GM18861 (cell line): ENCODE results near the gene SLC13A2.

Experiments used
- ATAC-seq: cut with Tn5 transposase; IDR thresholded peaks from one replicate; pipeline ENCODE4 v1.9.1; 2021; ENCODE audit not compliant: unreplicated experiment

The SLC13A2 gene

DNA sequence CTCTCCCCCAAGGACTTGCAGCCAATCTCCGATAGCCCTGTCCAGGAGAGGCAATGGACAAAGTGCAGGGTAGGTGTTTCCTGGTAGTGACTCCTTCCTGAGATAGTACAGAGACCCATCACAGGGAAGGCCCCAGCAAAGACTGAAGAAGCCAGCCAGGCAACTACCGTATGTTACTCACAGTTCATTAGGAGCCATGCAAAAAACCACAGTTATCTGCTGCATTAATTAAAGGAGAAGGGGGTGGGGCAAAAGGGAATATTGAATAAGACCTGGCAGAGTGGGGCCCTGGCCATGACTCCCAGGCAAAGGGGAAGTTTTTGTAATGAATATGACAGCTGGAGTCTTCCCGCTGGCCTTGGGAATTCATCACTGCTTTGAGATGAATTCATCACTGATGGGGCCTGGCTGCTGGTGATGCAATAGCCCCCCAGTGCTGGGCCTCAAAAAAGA, 2.5 kb upstream of the SLC13A2 start:
- no peak for ATAC-seq

- no peak for ATAC-seq
Observed at GRCh38 chr17:28471531-28472342, 1.7 kb upstream of the SLC13A2 start.

DNA sequence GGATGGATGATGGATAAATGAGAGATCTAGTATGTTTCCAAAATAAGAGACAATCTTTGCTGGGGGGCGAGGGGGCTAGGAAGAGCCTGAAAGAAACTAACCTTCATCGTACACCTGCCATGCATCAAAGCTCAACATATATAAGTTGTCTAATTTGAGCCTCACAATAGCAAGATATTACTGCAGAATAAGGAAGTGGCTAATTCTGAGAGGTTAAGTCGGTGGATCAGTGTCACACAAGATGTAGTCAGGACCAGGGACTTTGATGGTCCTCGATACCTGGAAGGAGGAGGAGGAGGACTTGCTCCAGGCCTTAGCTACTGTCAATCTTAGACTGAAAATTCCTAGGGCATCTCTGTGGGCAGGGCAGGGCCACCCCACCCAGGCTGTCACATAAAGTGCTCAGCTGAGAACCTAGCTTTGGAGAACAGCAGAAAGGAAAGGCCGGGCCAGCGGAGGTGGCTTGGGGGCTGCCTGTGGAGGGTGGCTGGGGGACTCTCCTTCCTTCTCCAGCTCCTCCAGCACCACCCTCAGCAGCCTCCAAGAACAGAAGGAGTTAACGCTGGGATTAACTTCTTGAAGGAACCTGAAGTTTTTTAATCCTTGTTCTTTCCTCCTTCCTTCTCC, 460 bp upstream of the SLC13A2 start:
- ATAC-seq, result no peak

DNA sequence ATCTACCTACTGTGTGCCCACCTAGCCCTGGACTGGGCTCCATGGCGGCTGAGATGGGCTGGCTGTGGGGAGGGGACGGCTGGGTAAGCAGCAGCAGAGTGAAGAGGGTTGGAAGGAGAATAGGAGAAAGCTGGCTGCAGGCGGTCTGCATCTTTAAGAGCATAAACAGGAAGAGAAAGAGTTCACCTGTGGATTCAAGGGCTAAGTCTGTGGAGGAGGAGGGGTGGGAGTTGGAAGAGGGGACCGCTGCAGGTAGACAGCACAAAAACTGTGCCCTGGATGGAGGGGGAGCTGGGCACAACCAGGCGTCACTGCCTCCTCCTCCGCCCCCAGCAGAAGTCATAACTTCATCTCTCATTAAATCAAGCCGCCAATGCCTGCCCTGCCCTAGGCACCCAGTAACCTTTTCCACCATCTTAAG, 677 bp downstream of the SLC13A2 start:
- no peak for ATAC-seq

DNA sequence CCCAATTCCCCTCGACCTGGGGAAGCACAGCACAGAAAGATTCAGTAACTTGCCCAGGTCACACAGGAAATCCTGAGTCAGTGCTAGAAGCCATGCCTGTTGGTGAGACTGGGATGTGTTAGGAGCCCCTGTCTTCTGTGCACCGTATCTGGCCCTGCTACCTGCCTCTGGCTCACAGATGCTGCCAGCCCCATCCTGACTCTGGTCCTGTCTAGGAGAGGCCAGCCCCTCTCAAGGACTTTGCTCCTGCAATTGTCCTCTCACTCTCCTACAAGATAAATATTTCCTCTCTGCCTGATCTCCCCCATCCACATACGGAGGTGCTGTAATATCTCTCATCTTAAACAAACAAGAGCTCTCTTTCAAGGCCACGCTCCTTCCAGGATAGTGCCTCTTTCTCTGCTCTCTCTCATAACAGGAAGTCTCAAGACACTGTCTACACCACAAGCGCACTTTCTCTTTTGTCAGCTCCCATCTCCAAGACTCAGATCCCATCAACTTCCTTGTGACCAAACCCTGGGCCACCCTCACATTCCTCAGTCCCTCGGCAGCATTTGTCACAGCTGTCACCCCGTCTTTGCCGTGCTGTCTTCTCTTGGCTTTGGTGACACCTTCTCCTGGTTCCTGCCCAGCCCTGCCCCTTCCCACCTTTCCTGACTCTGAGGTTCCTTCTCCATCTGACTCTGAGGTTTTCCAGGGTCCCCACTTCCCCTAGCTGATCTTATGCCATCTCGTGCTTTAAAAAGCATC, 1.9 kb downstream of the SLC13A2 start:
- ATAC-seq, result no peak

DNA sequence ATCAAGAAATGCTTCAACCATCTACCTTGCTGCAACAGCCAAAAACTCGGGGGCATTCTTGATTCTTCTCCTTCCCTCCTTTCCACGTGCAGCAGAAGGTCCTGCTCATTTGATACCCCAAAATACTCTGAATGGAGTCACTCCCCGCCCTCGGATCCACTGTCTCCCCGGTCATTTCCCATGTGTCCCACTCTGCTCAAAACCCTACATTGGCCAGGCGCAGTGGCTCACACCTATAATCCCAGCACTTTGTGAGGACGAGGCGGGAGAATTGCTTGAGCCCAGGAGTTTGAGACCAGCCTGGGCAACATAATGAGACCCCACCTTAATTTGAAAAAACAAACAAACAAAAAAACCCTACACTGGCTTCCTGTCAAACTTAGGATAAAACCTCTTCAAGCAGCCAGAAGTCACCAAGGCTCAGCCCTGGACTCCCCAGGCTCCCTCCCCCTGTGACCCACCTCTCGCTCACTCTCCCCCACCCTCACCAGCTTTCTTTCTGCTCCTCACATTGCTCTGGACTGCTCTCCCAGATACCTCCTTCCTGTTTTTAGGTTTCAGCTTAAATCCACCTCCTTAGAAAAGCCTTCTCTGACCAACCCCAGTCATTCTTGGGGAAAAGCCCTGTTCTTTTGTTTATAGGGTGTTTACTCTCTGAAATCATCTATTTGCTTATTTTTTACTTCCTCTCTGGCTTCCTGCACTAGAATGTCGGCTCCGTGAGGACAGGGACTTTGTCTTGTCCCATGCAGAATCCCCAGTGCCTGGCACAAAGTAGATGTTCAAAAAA, 2.8 kb downstream of the SLC13A2 start:
- no peak for ATAC-seq

DNA sequence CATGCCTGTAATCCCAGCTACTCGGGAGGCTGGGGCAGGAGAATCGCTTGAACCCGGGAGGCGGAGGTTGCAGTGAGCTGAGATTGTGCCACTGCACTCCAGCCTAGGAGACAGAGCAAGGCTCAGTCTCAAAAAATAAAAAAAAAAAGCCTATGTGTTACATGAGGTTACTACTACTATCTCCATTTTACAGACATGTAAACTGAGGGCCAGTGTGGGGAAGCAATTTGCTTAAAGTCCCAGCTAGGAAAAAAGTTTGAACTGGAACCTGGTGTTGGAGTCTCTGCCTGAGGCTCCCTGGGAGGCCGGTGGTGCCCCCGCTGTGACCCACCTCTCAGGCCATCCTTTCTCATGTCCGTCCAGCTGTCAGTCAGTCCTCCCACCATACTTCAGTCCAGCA, 4.5 kb downstream of the SLC13A2 start:
- ATAC-seq, result no peak

- no peak for ATAC-seq
Observed at GRCh38 chr17:28478712-28479615, 5.5 kb downstream of the SLC13A2 start.

DNA sequence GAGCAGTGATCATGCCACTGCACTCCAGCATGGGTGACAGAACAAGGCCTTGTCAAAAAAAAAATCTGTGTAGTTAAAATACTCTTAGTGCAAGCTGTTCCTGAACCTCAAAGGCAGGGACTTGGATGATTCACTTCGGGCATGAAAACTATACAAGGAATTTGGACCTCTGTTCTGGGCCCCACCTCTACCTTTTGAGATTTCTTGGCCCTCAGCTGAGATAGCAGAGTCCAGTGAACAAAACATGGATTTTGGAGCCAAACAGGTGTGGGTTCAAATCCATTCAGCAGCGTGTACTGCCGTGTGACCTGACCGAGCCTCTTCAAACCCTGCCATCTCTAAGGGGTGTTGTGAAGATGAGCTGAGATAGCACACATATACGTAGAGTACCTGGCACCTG, 6.8 kb downstream of the SLC13A2 start:
- no peak for ATAC-seq

DNA sequence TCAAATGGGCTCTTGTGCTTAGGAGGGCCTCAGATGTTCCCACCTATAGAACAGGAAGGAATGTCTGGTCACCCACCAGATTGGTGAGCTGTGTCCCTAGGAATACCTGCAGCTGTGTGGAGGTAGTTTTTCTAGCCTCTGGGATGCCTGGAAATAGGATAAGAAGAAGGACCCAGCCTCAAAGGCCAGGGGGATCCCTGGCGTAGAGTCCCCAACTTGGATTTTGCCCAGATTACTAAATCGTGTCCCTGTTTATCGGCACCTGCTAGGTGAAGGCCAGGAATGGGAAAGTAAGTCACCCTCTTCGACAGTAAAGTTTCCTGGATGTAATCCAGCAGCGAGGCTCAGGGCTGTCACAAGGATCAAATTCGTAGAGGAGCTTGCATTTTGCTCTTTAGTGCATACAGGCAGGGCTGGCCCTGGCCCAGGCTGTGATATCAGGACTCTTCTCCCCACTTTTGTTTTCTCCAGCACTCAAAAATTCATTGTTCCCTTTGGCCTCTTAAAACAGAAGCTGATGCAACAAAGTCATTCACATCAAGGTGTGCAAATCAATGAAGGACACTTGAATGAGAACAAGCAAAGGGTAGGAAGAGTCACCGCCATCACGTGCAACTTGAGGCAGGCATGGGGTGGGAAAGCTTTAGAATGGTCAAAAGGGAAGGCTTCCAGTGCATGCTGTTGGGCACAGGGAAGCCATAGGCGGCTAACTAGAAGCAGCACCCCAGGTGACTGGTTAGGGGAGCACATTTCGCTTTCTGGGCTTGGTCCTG, 7.5 kb downstream of the SLC13A2 start:
- ATAC-seq, result no peak

DNA sequence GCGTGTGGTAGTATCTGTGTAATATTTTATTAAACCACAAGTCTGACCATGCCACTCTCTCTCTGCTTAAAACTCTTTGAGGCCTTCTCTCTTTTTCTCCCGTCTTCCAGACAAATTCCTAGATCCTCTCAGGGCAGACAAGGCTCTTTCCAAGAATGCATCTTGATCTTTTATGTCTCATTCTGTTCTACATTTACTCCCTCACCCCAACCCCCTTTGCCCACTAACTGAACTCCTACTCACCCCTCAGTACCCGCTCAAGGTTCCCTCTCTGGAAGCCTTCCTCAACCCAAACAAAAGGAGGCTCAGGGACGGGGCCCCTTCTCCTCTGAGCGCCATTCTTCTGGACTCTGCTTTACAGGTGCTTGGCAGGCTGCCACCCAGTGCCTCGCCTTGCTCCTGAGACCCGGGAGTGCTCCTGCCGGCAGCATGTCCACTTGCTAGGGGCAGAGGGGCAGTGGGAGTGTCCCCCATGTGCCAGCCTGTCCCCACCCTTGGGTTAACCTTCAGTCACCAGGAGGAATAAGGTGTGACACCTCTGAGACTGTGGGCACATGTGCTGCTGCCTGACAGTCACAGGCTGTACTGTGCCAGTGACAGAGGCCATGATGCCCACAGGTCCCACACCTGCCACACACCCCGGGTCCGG, 9.2 kb downstream of the SLC13A2 start:
- ATAC-seq, result no peak

DNA sequence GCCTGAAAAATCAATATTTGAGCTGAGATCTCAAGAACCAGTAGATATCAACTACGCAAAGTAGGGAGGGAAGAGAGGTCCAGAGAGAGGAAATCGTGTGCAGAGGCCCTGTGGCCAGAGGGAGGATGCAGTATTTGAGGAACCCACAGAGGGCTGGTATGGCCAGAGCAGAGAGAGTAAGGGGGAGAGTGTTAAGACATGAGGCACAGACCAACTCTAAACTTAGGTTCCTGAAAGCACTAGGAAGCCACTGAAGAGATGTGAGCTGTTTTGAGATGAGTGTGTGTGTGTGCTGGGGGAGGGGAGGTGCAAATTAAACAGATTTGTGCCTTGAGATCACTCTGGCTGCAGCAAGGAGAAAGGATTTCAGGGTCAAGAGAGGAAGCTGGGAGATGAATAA, 10.9 kb downstream of the SLC13A2 start:
- ATAC-seq, result peak; percentile 80

DNA sequence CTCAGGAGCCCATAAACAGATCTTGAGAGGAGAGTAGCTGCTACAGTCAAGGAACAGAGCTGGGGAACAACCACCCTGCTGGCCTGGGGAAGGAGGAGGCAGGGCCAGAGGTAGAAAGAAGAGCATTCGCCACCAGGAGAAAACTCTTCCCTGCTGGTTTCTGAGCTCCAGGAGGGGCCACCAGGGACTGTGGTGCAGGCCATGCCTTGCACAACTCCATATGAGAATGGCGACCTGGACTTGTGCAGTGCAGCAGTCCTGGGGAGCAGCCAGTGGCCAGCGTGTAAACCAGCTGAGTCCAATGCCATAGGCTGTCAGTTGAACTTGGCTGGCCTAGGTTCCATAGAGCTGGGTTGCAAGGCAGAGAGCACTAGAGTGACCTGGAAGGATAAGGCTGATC, 11.6 kb downstream of the SLC13A2 start:
- ATAC-seq, result no peak

DNA sequence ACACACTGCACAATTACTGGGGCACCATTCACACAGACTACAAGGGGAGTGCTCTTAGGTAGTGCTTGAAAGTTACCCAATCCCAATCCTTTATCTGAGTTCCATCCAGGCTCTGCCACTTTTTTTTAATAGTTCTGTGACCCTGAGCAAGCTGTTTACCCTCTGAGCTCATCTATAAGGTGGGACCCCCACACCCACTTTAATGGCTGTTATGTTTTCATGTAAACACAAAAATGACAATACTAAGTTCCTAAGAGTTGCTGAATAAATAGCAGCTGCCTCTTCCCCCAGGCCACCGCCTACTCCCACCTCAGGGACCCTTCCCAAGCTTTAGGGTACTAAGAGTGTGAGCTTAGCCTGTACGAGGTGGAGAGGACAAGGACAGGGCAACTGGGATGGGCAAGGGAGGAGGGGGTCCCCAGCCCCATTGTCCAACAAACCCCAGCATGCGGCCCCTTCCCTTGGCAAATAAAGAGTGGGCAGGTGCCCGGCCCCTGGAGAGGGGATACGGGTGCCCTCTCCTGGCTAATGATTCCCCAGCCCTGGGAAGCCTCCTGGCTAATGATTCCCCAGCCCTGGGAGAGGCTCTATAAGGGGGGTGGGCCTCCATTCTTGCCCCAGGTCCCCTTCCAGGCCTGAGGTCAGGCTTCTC, 14.6 kb downstream of the SLC13A2 start:
- no peak for ATAC-seq

GRCh38 chr17:28488533-28489276, 15.3 kb downstream of the SLC13A2 start:
- no peak for ATAC-seq

GRCh38 chr17:28491286-28491685, 17.8 kb downstream of the SLC13A2 start:
- no peak for ATAC-seq

DNA sequence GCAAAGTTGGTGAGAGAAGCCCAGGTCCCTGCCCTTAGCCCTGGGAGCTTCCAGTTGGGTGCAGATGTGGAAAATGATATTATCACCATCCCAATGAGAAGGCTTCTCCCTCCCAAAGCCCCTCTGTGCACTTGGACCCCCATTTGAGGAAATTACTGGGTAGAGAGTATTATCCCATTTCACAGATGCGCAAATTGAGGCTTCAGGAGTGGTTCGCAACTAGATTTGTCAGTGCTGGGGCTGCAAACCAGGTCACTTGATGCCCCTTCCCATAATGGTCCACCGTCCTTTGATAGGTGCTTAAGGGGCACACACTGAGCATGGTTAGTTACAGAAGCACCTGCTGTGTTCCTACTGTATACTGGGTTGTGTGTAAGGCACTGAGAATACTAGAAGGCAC, 18.4 kb downstream of the SLC13A2 start:
- ATAC-seq, result no peak
